Fibroblast of villous mesenchyme (primary cell): ENCODE results near the gene LOXL3. TPM values are rescaled to one million over a fixed set of nuclear protein-coding genes. Genes with fewer than 3 reads are reported as not detected.

Experiments used
- DNase-seq: peaks from one replicate; pipeline ENCODE4 v3.0.0-alpha.2; 2010; ENCODE audit warnings: low read depth
- H3K4me3 ChIP-seq: 2 replicates; pipeline ENCODE4 v1.5.1; 2011; ENCODE audit warnings: low read depth, mild to moderate bottlenecking, low read length
- total RNA-seq: library from RNA; depleted of rRNA; stranded (reverse); fragments of >200 nt; gene quantifications from 2 replicates; pipeline ENCODE4 v1.2.3, GENCODE V29; 2012
- TF ChIP-seq, protein P1 (sequence below): IDR thresholded peaks from 2 replicates; pipeline ENCODE4 v1.5.1; 2012; ENCODE audit warnings: low read depth, mild to moderate bottlenecking, low read length; ENCODE audit not compliant: insufficient read depth

Gene LOXL3
- total RNA-seq, 1 donor: 9.9 TPM

DNA sequence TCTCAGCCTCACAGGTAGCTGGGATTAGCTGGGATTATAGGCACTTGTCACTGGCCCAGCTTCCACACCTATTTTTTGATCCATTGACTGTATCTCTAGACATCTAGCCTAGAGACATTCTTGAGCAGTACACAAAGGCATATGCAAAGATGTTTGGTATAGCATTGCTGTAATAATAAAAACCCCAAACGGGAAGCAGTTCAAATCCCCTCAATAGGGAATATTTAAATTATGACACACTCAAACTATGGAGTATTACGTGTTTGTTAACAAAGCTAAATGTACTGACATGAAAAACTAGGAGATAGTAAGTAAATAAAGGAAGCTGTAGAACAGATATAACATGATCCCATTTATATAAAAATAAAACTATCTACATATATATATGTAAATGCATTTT is 28.4 kb upstream of the LOXL3 start:
- TF ChIP-seq, protein P1, sequence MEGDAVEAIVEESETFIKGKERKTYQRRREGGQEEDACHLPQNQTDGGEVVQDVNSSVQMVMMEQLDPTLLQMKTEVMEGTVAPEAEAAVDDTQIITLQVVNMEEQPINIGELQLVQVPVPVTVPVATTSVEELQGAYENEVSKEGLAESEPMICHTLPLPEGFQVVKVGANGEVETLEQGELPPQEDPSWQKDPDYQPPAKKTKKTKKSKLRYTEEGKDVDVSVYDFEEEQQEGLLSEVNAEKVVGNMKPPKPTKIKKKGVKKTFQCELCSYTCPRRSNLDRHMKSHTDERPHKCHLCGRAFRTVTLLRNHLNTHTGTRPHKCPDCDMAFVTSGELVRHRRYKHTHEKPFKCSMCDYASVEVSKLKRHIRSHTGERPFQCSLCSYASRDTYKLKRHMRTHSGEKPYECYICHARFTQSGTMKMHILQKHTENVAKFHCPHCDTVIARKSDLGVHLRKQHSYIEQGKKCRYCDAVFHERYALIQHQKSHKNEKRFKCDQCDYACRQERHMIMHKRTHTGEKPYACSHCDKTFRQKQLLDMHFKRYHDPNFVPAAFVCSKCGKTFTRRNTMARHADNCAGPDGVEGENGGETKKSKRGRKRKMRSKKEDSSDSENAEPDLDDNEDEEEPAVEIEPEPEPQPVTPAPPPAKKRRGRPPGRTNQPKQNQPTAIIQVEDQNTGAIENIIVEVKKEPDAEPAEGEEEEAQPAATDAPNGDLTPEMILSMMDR: no peak
- no peak for DNase-seq
- no peak overlapping the region for H3K4me3 ChIP-seq

DNA sequence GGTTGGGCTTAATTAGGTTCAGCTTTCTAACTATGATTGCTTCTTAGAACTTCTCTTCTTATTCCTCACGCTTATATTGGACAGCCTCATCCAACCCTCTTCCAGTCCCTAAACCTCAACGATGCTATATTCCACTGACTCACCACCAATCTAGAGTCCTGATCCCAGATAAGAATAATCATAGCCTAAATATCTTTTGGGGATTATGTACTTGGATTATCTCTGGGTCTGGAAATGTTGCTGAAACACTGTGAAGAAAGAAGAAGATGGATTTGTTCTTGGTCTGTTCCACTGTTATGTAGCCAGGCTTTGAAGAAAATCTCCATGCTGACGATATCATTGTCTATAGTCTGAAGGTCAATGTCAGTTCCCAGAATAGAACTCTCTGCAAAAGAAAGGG is 27.7 kb upstream of the LOXL3 start:
- H3K4me3 ChIP-seq: no peak overlapping the region
- TF ChIP-seq, protein P1: no peak
- DNase-seq: no peak

DNA sequence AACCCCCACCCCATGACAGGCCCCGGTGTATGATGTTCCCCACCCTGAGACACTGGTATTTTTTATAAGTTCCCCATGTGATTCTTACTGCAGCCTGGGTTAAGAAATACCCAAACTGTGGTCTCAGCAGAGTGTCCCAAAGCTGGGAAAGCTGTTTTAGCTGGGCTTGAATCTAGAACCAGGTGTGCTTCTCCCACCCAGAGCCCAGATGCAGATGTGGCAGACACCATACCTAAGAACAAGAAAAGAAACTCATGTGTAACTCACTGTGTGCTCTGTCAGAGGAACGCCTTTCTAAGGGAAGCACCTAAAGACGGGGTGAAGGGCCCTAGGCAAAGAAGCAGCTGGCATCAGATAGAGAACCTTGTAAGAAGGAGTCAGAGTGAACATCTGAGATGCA is 24.7 kb upstream of the LOXL3 start:
- DNase-seq: no peak
- H3K4me3 ChIP-seq: no peak overlapping the region

DNA sequence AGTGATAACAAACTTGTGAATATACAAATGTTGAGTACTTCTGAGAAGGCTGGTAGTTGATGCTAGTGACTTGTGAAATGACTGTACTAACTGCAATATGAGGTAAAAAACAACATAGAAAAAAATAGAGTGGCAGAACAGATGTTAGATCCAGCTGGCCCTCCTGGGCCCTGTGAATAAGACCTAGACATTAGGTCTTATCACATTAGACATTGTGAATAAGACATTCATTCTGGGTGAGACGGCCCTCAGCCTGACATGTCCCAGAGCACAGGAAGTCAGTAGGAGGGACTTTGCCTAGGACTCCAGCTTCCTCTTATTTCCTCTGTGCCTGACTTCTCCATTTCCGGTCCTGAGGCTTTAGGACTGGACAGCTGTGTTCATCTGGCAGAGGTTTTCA is 23.7 kb upstream of the LOXL3 start:
- DNase-seq: no peak
- H3K4me3 ChIP-seq: no peak overlapping the region
- TF ChIP-seq, protein P1: no peak

More for the DNA sequence above, 24.7 kb upstream of the LOXL3 start:
- TF ChIP-seq, protein P1: no peak

DNA sequence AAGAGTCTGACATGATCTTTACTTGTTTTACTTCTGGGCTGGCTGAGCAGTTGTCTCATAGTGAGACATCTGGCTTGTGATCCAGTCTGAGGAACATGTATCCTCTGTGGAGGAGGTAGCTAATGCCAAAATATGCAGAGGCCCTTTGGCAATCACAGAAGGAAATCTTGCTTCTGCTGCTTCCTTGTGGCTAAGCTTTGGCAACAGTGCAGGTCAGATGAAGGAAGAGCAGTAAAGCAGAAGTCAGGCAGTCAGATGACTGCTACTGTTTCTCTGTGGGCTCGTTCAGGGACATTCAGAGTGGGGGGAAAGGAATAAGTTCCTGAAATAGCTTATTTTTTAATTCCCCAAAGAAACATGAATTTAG is 23.1 kb upstream of the LOXL3 start:
- TF ChIP-seq, protein P1: no peak
- no peak overlapping the region for H3K4me3 ChIP-seq
- peak; percentile 81 for DNase-seq

DNA sequence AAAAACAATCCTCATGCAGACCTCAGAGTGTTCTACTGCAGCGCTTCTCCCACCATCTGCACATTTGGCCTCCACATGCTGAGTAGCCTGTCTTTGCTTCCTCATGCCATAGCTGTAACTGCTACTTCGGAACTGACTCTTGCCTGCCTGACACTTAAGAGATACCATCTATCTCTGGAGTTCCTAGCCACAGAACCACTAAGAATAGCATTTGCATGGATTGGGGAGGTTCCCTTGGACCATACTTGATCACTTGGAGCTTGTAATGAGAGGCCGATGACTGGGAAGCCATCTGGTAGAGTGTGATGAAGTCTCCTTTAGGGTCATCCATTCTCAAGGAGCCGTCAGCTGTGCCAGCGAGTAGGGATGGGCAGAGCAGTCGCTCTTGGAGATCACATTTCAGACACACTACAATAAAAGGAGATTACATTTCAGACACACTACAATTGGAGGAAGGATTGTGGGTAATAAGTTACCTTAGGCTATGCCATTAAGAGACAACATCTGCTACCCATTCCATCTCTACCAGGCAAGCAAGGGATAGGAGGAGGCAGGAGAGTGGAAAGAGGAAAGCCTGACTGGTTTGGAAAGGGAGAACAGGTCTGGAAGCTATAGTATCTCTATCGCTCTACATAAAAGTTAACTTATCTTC is 22.6 kb upstream of the LOXL3 start:
- DNase-seq: peak; percentile 74
- TF ChIP-seq, protein P1: no peak
- no peak overlapping the region for H3K4me3 ChIP-seq

DNA sequence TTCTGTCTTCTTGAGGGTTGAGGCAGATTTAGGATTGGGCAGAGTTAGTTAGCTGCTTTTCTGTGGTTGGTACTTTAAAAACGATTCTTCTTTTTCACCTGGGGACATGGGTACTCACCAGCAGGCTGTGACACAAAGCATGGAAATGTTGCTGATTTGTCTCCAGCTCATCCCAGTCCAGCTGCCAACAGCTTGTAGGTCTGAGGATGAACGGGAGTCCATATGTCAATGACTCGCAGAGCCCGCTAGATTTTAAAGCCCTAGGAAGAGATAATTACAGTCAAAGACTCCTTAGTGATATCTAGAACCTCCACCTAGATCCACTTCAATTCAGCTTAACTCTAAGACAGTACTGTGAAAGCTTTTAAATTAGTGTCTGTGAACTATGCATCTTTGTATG is 21.6 kb upstream of the LOXL3 start:
- TF ChIP-seq, protein P1: no peak
- no peak overlapping the region for H3K4me3 ChIP-seq
- no peak for DNase-seq
